HEK293 (cell line): Measurements from ENCODE around the gene C19orf25.

Experiments
- CTCF ChIA-PET: fragments of 350-600 bp; formaldehyde crosslinking; extraction: SDS; loops from one replicate; lab custom pipeline; 2021; ENCODE audit warnings: antibody characterized with exemption; lab: Yijun Ruan, JAX
- POLR2A ChIA-PET: fragments of 300-600 bp; formaldehyde crosslinking; extraction: SDS; loops from one replicate; lab custom pipeline; 2020; ENCODE audit warnings: antibody characterized with exemption, inconsistent platforms; lab: Yijun Ruan, JAX
- H3K27ac ChIP-seq: fragments of 200-500 bp; sonication (Bioruptor generic); 2 replicates; pipeline ENCODE4 v1.5.1; 2014; ENCODE audit warnings: low read depth, low read length, control low read depth, inconsistent platforms; ENCODE audit errors: extremely low read depth
- H3K36me3 ChIP-seq, 2 experiments: fragments of 200-500 bp in 1 of 2; sonication (Bioruptor generic) in 1 of 2; 1 replicate in 1 of 2; 2 replicates in 1 of 2; pipeline ENCODE4 v1.5.1; 2014 to 2017; ENCODE audit warnings: inconsistent platforms in 2 of 2, low read length in 2 of 2; ENCODE audit not compliant: control insufficient read depth in 2 of 2, insufficient read depth in 1 of 2
- H3K4me1 ChIP-seq: fragments of 200-500 bp; sonication (Bioruptor generic); 2 replicates; pipeline ENCODE4 v1.5.1; 2014; ENCODE audit warnings: mild to moderate bottlenecking, low read length, inconsistent platforms; ENCODE audit not compliant: control insufficient read depth, insufficient read depth
- H3K4me3 ChIP-seq: 2 replicates; pipeline ENCODE4 v1.5.1; 2011; ENCODE audit warnings: low read depth, mild to moderate bottlenecking, control low read depth, low read length, moderate library complexity
- H3K9me3 ChIP-seq: fragments of 200-500 bp; sonication (Bioruptor generic); 2 replicates; pipeline ENCODE4 v1.5.1; 2014; ENCODE audit warnings: low read depth, low read length, inconsistent platforms; ENCODE audit not compliant: control insufficient read depth, insufficient read depth
- BCL11B ChIP-seq: fragments of 450-650 bp; formaldehyde crosslinking; IDR thresholded peaks from 2 replicates; pipeline ENCODE4 v1.5.1; 2016; ENCODE audit warnings: low read depth, missing biosample characterization, missing genetic modification characterization
- GFI1B ChIP-seq: fragments of 450-650 bp; formaldehyde crosslinking; IDR thresholded peaks from 2 replicates; pipeline ENCODE4 v1.5.1; 2016; ENCODE audit warnings: missing biosample characterization, missing genetic modification characterization
- KLF7 ChIP-seq: fragments of 450-650 bp; formaldehyde crosslinking; IDR thresholded peaks from 2 replicates; pipeline ENCODE4 v1.5.1; 2016; ENCODE audit warnings: missing biosample characterization, missing genetic modification characterization, borderline replicate concordance
- ZBTB1 ChIP-seq: fragments of 450-650 bp; formaldehyde crosslinking; IDR thresholded peaks from 2 replicates; pipeline ENCODE4 v1.5.1; 2016; ENCODE audit warnings: missing biosample characterization, missing genetic modification characterization
- ZBTB11 ChIP-seq: fragments of 450-650 bp; formaldehyde crosslinking; conservative IDR thresholded peaks from 2 replicates; pipeline ENCODE4 v1.5.1; 2016; ENCODE audit warnings: low read depth, missing biosample characterization, missing genetic modification characterization
- ZBTB44 ChIP-seq: fragments of 450-650 bp; IDR thresholded peaks from 2 replicates; pipeline ENCODE4 v1.5.1; 2018; ENCODE audit warnings: missing biosample characterization, mild to moderate bottlenecking, missing genetic modification characterization
- ZBTB48 ChIP-seq: fragments of 450-650 bp; formaldehyde crosslinking; IDR thresholded peaks from 2 replicates; pipeline ENCODE4 v1.5.1; 2016; ENCODE audit warnings: missing biosample characterization, missing genetic modification characterization
- ZNF175 ChIP-seq: fragments of 450-650 bp; formaldehyde crosslinking; IDR thresholded peaks from 2 replicates; pipeline ENCODE4 v1.5.1; 2016; ENCODE audit warnings: missing biosample characterization, missing genetic modification characterization
- ZNF266 ChIP-seq: fragments of 450-650 bp; formaldehyde crosslinking; IDR thresholded peaks from 2 replicates; pipeline ENCODE4 v1.5.1; 2016; ENCODE audit warnings: missing biosample characterization, missing genetic modification characterization, low read depth
- ZNF354C ChIP-seq: fragments of 450-650 bp; formaldehyde crosslinking; IDR thresholded peaks from 2 replicates; pipeline ENCODE4 v1.5.1; 2016; ENCODE audit warnings: missing biosample characterization, missing genetic modification characterization, low read depth, borderline replicate concordance
- ZNF37A ChIP-seq: fragments of 450-650 bp; IDR thresholded peaks from 2 replicates; pipeline ENCODE4 v1.5.1; 2018; ENCODE audit warnings: missing biosample characterization, missing genetic modification characterization
- ZNF548 ChIP-seq: fragments of 450-650 bp; formaldehyde crosslinking; IDR thresholded peaks from 2 replicates; pipeline ENCODE4 v1.5.1; 2016; ENCODE audit warnings: missing biosample characterization, missing genetic modification characterization
- ZNF600 ChIP-seq: fragments of 450-650 bp; formaldehyde crosslinking; IDR thresholded peaks from 2 replicates; pipeline ENCODE4 v1.5.1; 2016; ENCODE audit warnings: missing biosample characterization, missing genetic modification characterization
- ZNF639 ChIP-seq: fragments of 450-650 bp; formaldehyde crosslinking; IDR thresholded peaks from 2 replicates; pipeline ENCODE4 v1.5.1; 2016; ENCODE audit warnings: missing biosample characterization, missing genetic modification characterization
- ZNF654 ChIP-seq: fragments of 450-650 bp; formaldehyde crosslinking; IDR thresholded peaks from 2 replicates; pipeline ENCODE4 v1.5.1; 2016; ENCODE audit warnings: low read depth, missing biosample characterization, missing genetic modification characterization
- ZNF692 ChIP-seq: fragments of 450-650 bp; formaldehyde crosslinking; IDR thresholded peaks from 2 replicates; pipeline ENCODE4 v1.5.1; 2016; ENCODE audit warnings: missing biosample characterization, missing genetic modification characterization
- ZNF785 ChIP-seq: fragments of 450-650 bp; formaldehyde crosslinking; IDR thresholded peaks from 2 replicates; pipeline ENCODE4 v1.5.1; 2016; ENCODE audit warnings: missing biosample characterization, missing genetic modification characterization
- ZNF791 ChIP-seq: fragments of 450-650 bp; formaldehyde crosslinking; IDR thresholded peaks from 2 replicates; pipeline ENCODE4 v1.5.1; 2016; ENCODE audit warnings: missing biosample characterization, missing genetic modification characterization

The C19orf25 gene

GRCh38 chr19:1466461-1467214, 12.4 kb downstream of the C19orf25 start:
- Histone ChIP-seq H3K9me3 (no peaks in the 10 kb centered on the region), H3K36me3 (peaks cover 0 to 10% of the 10 kb centered on the region in 2 experiments; a peak in 1 of 3 replicates), H3K27ac (no peak overlapping the region), H3K4me1 (peaks cover 12% of the 10 kb centered on the region), H3K4me3 (no peak overlapping the region)
- ChIA-PET CTCF (interaction anchor here (0.5 to 1.5 kb wide), 7 partner anchors 9 to 363 kb away, joined by 3 to 4 read pairs (median 3); no protein-coding TSS in a partner anchor), POLR2A (interaction anchor here (1.2 to 1.4 kb wide), 4 partner anchors 12 to 24 kb away, joined by 3 to 5 read pairs (median 4); partner anchors contain the start of gene REEP6)
- TF ChIP-seq ZNF266 (tag by site-specific recombination) (no peak), ZBTB11 (no peak), ZBTB1 (tag by site-specific recombination) (no peak), ZNF785 (tag by site-specific recombination) (no peak)

- Histone ChIP-seq H3K27ac (no peak overlapping the region), H3K4me3 (no peak overlapping the region), H3K9me3 (no peaks in the 10 kb centered on the region), H3K4me1 (peaks cover 9% of the 10 kb centered on the region), H3K36me3 (peaks cover 0 to 10% of the 10 kb centered on the region in 2 experiments; a peak in 1 of 3 replicates)
- POLR2A ChIA-PET: interaction anchor here (0.6 to 1.4 kb wide), 7 partner anchors 8 to 185 kb away, joined by 3 to 5 read pairs (median 3); partner anchors contain the start of gene REEP6
- CTCF ChIA-PET: interaction anchor here (0.5 to 1.5 kb wide), 11 partner anchors 9 to 696 kb away, joined by 3 to 5 read pairs (median 3); no protein-coding TSS in a partner anchor
- TF ChIP-seq BCL11B (tag by site-specific recombination): no peak
- no peak for TF ChIP-seq ZNF600 (tag by site-specific recombination)
- no peak for TF ChIP-seq GFI1B
- no peak for TF ChIP-seq ZNF354C (tag by site-specific recombination)
- TF ChIP-seq ZNF654: no peak
- no peak for TF ChIP-seq ZNF692 (tag by site-specific recombination)
- no peak for TF ChIP-seq ZNF37A (tag by site-specific recombination)
- no peak for TF ChIP-seq ZNF791 (tag by site-specific recombination)
Observed at GRCh38 chr19:1466018-1466460, 13.0 kb downstream of the C19orf25 start.

GRCh38 chr19:1465191-1466016, 13.6 kb downstream of the C19orf25 start:
- H3K4me3 ChIP-seq: no peak overlapping the region
- no peak for TF ChIP-seq ZBTB48 (tag by site-specific recombination)
- TF ChIP-seq BCL11B (tag by site-specific recombination): no peak
- TF ChIP-seq ZNF639 (tag by site-specific recombination): no peak
- no peak for TF ChIP-seq ZNF548 (tag by site-specific recombination)
- TF ChIP-seq ZBTB44 (tag by site-specific recombination): no peak
- no peak for TF ChIP-seq ZNF175
- no peak for TF ChIP-seq KLF7
- TF ChIP-seq, all 188 proteins: peak for 0
- Histone ChIP-seq H3K9me3 (no peaks in the 10 kb centered on the region), H3K36me3 (peaks cover 0 to 16% of the 10 kb centered on the region in 2 experiments; a peak in 1 of 3 replicates), H3K4me1 (peaks cover 4% of the 10 kb centered on the region), H3K27ac (no peak overlapping the region)
- POLR2A ChIA-PET: interaction anchor here (0.6 to 1.4 kb wide), 6 partner anchors 9 to 185 kb away, joined by 3 to 5 read pairs (median 4); partner anchors contain the start of gene REEP6
- CTCF ChIA-PET: interaction anchor here (0.5 to 1.5 kb wide), 10 partner anchors 8 to 696 kb away, joined by 3 to 5 read pairs (median 3); no protein-coding TSS in a partner anchor
